NCI-H526 (cell line): ENCODE results near the gene RHOA.
"Not testable (repeated sequence)": the region's sequence is repeated elsewhere in the genome, so short reads cannot be mapped to it uniquely, and the experiment has no call there.

Experiments used
- DNase-seq, 2 experiments: peaks; one replicate each; lab custom pipeline; 2025; lab: John Stamatoyannopoulos, UW

Gene RHOA

GRCh38 chr3:49411535-49411967 lies 225 bp downstream of the RHOA start:
- peak in 1 of 2 experiments; percentile 62 for DNase-seq

- DNase-seq = no peak
Observed at GRCh38 chr3:49410846-49411534, 786 bp downstream of the RHOA start.

- DNase-seq = no peak
Observed at GRCh38 chr3:49410066-49410845, 1.5 kb downstream of the RHOA start.

- DNase-seq = no peak
Observed at GRCh38 chr3:49406571-49407565, 4.9 kb downstream of the RHOA start.

- DNase-seq = not testable (repeated sequence)
Observed at GRCh38 chr3:49405570-49405969, 6.2 kb downstream of the RHOA start.

GRCh38 chr3:49403891-49404290 lies 7.9 kb downstream of the RHOA start:
- DNase-seq = no peak

- no peak for DNase-seq
Observed at GRCh38 chr3:49401766-49402165, 10.0 kb downstream of the RHOA start.

- DNase-seq = no peak
Observed at GRCh38 chr3:49399461-49399860, 12.3 kb downstream of the RHOA start.

GRCh38 chr3:49397470-49397869 lies 14.3 kb downstream of the RHOA start:
- peak in 1 of 2 experiments; percentile 29 for DNase-seq

GRCh38 chr3:49391310-49391709 lies 20.5 kb downstream of the RHOA start:
- DNase-seq = not testable (repeated sequence)

- DNase-seq = no peak
Observed at GRCh38 chr3:49389297-49389696, 22.5 kb downstream of the RHOA start.

- no peak for DNase-seq
Observed at GRCh38 chr3:49388289-49388820, 23.4 kb downstream of the RHOA start.

GRCh38 chr3:49387721-49388120 lies 24.1 kb downstream of the RHOA start:
- DNase-seq = no peak

- DNase-seq = no peak
Observed at GRCh38 chr3:49386056-49386756, 25.6 kb downstream of the RHOA start.

- no peak for DNase-seq
Observed at GRCh38 chr3:49385617-49386016, 26.2 kb downstream of the RHOA start.

GRCh38 chr3:49383387-49383786 lies 28.4 kb downstream of the RHOA start:
- no peak for DNase-seq

GRCh38 chr3:49378249-49378895 lies 33.4 kb downstream of the RHOA start:
- no peak for DNase-seq

GRCh38 chr3:49377483-49377882 lies 34.3 kb downstream of the RHOA start:
- DNase-seq = no peak

- DNase-seq = no peak
Observed at GRCh38 chr3:49371946-49372345, 39.8 kb downstream of the RHOA start.

GRCh38 chr3:49370585-49371290 lies 41.0 kb downstream of the RHOA start:
- no peak for DNase-seq
